Epithelial cell of esophagus (primary cell): ENCODE results near the gene EHMT1.
A peak's percentile ranks its signal among the peaks of the same experiment; 100 is the strongest.

Experiments
- DNase-seq: peaks from one replicate; pipeline ENCODE4 v3.0.0; 2010; ENCODE audit warnings: low read depth
- H3K4me3 ChIP-seq: 2 replicates; pipeline ENCODE4 v1.5.1; 2011; ENCODE audit warnings: mild to moderate bottlenecking, low read length, control low read depth
- TF ChIP-seq, protein P1 (sequence below): IDR thresholded peaks from 2 replicates; pipeline ENCODE4 v1.5.1; 2011; ENCODE audit warnings: low read depth, mild to moderate bottlenecking, low read length, control low read depth, inconsistent platforms; ENCODE audit not compliant: insufficient read depth; ENCODE audit errors: missing control alignments

The EHMT1 gene

DNA sequence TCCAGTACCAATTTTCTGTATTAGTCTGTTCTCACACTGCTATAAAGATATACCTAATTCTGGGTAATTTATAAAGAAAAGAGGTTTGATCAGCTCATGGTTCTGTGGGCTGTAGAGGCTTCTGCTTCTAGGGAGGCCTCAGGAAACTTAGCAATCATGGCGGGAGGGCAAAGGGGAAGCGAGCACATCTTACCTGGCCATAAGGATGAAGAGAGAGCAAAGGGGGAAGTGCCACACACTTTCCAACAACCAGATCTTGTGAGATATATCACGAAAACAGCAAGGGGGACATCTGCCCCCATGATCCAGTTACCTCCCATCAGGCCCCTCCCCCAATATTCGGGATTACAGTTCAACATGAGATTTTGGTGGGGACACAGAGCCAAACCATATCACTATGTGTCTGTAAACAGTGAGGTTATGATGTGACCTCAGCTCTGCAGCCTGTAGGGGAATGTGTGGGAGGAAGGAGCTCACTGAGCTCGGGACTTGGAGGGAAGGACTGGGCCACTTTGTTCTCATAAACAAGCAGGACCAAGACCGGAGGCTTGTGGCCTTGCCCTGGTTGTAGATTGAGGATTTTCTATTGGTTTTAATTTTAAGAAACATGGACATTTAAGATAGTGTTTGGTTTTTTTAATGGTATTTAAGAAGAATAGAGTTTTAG, 85.2 kb downstream of the EHMT1 start:
- H3K4me3 ChIP-seq = no peak overlapping the region
- DNase-seq = no peak
- TF ChIP-seq, protein P1, sequence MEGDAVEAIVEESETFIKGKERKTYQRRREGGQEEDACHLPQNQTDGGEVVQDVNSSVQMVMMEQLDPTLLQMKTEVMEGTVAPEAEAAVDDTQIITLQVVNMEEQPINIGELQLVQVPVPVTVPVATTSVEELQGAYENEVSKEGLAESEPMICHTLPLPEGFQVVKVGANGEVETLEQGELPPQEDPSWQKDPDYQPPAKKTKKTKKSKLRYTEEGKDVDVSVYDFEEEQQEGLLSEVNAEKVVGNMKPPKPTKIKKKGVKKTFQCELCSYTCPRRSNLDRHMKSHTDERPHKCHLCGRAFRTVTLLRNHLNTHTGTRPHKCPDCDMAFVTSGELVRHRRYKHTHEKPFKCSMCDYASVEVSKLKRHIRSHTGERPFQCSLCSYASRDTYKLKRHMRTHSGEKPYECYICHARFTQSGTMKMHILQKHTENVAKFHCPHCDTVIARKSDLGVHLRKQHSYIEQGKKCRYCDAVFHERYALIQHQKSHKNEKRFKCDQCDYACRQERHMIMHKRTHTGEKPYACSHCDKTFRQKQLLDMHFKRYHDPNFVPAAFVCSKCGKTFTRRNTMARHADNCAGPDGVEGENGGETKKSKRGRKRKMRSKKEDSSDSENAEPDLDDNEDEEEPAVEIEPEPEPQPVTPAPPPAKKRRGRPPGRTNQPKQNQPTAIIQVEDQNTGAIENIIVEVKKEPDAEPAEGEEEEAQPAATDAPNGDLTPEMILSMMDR = no peak

DNA sequence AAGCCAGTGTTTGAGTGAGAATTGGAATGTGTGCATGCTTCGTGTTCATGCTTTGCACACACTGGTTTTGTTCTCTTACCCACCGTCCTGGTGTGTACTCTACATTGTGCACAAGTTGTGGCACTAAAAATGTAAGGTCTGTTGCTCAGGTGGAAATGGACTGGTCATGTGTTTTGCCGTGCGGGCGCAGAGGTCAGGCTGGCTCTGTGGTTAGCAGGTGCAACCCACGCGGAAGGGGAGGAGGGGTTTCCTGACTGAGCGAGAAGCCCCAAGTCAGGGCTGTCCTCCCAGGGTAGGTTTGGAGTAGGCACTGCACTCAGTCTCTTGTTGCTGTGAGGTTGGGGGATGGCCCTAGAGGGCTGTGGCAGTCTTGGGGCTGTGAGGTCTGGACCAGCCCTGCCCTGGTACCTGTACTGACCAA, 86.6 kb downstream of the EHMT1 start:
- TF ChIP-seq, protein P1 = no peak
- no peak overlapping the region for H3K4me3 ChIP-seq
- no peak for DNase-seq

DNA sequence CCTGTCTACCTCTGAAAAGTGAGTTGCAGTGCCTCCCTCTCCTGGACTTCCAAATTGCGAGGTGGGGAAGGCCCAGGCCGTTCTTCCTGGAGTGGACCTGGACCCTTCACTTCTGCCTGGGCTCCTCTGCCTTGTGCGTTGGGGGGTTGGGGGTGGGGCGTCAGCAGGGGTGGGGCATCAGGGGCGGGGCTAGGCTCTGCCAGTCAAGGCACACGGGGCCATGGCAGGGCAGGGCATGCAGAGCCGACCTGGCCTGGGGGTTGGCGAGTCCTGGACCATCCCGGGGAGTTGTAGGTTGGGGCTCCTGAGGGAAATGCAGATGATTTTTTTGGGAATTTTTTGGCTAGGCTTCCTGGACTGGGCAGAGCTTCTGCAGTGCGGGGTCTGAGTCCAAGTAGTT, 87.1 kb downstream of the EHMT1 start:
- TF ChIP-seq, protein P1 = no peak
- no peak overlapping the region for H3K4me3 ChIP-seq
- DNase-seq = no peak

DNA sequence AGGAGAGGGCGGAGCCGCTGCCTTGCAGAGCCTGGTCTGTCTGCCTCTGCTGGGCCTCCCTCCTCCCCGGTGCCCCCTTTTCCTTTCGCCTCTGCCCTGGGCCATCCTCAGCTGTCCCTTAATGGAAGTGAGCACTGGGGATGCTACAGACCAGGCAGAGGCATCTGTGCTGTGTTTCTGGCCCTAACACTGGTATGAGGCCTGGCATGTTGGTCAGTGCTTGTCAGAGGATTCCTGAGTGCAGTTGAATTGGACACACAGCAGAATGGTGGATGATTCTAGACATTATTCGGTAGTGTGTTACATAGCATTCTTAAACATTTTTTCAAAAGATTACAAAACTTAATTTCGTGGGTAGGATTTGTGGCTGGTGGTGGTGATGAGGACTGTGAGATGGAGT, 88.6 kb downstream of the EHMT1 start:
- DNase-seq = no peak
- no peak overlapping the region for H3K4me3 ChIP-seq
- TF ChIP-seq, protein P1 = no peak

DNA sequence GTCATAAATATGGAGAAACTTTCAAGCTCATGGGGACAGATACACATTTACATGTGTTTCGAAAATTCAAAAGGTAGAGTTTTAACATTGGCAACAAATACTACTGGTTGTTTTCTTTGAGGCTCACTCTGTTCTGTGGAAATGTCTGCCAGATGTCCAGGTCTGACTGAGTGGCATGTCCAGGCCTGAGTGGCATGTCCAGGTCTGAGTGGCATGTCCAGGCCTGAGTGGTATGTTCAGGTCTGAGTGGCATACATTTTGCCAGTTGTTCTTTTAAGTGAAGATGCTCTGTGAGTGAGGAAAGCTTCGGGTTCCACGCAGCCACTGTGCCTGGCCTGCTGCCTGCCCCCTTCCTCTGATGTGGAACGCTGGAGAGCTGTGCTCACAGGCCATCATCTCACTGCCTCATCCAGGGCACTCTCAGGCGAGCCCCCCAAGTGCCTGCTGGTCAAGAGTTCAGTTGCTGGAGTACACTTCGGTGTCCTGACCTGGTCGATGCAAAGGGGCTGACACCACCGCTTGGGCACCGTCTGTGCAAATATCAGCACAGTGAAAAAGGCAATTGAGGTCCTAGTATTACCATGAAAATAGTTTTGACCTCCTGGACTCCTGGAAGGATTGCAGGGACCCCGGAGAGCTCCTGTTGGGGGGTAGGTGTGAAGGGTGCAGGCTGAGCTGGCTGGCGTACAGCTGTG, 89.9 kb downstream of the EHMT1 start:
- no peak overlapping the region for H3K4me3 ChIP-seq
- DNase-seq = peak; percentile 94
- TF ChIP-seq, protein P1 = no peak

DNA sequence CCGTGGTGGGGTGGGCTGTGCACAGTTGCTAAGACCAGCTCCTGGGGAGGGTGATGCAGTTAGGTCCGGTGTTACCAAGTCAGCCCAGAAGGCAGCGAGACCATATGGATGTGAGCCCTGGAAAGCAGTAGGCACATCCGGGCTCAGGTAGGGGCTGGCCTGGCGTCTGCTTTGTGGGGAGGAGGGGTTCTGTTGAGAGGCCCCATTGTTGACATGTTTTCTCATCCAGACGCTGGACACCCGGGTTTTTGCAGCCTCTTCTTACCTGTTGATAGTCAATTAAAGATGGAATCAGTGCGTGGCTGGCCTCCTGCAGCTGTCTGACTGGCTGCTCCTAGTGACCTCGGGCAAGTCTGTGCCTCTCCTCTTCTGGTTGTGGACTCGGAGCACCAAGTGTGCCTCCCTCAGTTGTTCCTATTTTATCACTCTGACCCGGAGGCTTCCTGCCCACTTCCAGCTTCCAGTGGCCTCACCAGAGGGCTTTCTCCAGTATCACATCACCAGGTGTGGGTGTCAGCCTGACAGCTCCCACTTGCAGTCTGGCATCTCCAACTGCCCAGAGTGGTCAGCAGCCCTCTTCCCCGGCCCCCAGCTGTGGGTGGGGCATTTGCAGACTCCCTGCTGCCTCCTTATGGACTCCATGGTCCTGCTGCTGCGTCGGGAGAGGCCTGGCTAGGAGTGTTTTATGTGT, 90.8 kb downstream of the EHMT1 start:
- TF ChIP-seq, protein P1 = no peak
- no peak overlapping the region for H3K4me3 ChIP-seq
- no peak for DNase-seq

DNA sequence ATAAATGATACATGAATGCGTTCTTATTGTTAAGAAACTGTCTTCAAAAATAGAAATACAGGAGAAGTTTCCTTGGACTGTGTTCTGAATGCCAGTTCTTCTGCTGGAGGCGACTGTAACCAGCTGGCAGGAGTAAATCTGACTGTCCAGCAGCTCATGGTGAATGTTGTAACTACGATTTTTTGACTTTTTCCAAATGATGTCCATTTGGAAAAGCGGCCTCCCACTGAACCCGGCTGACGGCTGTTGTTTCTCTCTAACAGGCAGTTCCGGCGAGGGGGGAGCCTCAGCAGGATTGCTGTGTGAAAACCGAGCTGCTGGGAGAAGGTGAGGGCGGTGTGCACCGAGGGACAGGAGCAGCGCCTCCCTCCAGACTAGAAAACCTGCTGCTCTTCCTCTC, 91.9 kb downstream of the EHMT1 start:
- no peak overlapping the region for H3K4me3 ChIP-seq
- no peak for DNase-seq
- TF ChIP-seq, protein P1 = no peak
